ENCODE results near the gene TOR2A. TPM values are rescaled to one million over a fixed set of nuclear protein-coding genes. Genes with fewer than 3 reads are reported as not detected.

TOR2A gene
- total RNA-seq, 4 donors from 2014 or later: 8.9 to 23.1 (median 14.2) TPM

DNA sequence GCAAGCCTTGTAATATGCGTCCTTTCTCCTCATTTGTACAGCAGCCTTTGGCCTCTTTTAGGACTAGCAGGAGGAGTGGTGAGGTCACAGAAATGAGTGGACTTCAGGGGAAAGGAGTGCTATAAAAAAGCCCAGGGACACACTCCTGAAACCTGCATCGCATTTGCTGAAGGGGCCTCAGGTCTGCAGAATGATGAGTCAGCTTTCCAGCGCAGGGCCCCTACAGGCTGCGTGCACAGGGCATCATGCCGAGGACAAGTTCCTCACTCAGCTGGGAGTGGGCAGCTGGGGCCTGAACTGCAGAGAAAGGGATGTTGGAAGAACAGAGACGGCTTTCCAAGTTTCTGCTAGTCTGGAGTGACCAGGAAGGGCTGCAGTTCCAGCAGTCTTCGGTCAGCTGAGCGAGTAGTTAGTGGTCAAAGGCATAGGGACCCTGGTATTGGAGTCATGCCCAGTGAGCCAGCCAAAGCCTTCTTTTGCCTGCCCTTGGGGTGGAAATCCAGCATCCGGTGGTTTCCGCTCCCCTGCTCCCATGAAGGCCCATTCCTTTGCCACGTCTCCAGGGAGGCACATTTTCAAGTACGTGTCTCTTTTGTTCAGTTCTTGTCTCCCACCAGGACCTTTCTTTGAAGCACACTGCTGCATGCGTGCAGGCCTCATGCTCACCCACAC is 45.6 kb downstream of the TOR2A start:
- TF ChIP-seq POLR2A (IDR thresholded peaks at IDR 0.05) (no peak), CTCF (IDR thresholded peaks at IDR 0.05) (no peak)
- no peaks in the 10 kb centered on the region for H3K27me3 ChIP-seq
- 88 to 93% methylated on average over 13 of the region's 13 CpGs for WGBS, 2 donors
- intact Hi-C loops (cut with DNase I): no loop called here
- H3K27ac ChIP-seq: no peak overlapping the region
- H3K36me3 ChIP-seq: peaks cover 3 to 11% of the 10 kb centered on the region in 2 donors
- no peak overlapping the region for H3K4me3 ChIP-seq (replicated peaks in 1 of 3)
- H3K4me1 ChIP-seq: no peaks in the 10 kb centered on the region
- DNase-seq: no peak
- H3K9me3 ChIP-seq: no peaks in the 10 kb centered on the region

GRCh38 chr9:127686461-127687393 is 48.4 kb downstream of the TOR2A start:
- peaks cover 12 to 14% of the 10 kb centered on the region in 2 donors for H3K36me3 ChIP-seq

GRCh38 chr9:127684576-127684975 is 50.5 kb downstream of the TOR2A start:
- no peak overlapping the region for H3K27ac ChIP-seq
- H3K9me3 ChIP-seq: no peaks in the 10 kb centered on the region
- DNase-seq: no peak
- H3K4me1 ChIP-seq: peaks cover 0 to 12% of the 10 kb centered on the region in 2 donors
- peaks cover 15 to 18% of the 10 kb centered on the region in 2 donors for H3K36me3 ChIP-seq
- no peaks in the 10 kb centered on the region for H3K27me3 ChIP-seq
- H3K4me3 ChIP-seq (replicated peaks in 1 of 3): no peak overlapping the region
- no peak for TF ChIP-seq POLR2A (IDR thresholded peaks at IDR 0.05)
- TF ChIP-seq CTCF (IDR thresholded peaks at IDR 0.05): no peak
- intact Hi-C loops (cut with DNase I): no loop called here
- WGBS, 2 donors: 93 to 95% methylated on average over 4 of the region's 4 CpGs

More at GRCh38 chr9:127686461-127687393, 48.4 kb downstream of the TOR2A start:
- Histone ChIP-seq H3K4me3 (replicated peaks in 1 of 3) (no peak overlapping the region), H3K27ac (no peak overlapping the region), H3K9me3 (no peaks in the 10 kb centered on the region), H3K4me1 (peaks cover 0 to 10% of the 10 kb centered on the region in 2 donors), H3K27me3 (no peaks in the 10 kb centered on the region)
- WGBS, 2 donors: 83 to 87% methylated on average over 6 of the region's 6 CpGs
- DNase-seq: no peak
- intact Hi-C loops (cut with DNase I): no loop called here
- TF ChIP-seq CTCF (IDR thresholded peaks at IDR 0.05) (no peak), POLR2A (IDR thresholded peaks at IDR 0.05) (no peak)

DNA sequence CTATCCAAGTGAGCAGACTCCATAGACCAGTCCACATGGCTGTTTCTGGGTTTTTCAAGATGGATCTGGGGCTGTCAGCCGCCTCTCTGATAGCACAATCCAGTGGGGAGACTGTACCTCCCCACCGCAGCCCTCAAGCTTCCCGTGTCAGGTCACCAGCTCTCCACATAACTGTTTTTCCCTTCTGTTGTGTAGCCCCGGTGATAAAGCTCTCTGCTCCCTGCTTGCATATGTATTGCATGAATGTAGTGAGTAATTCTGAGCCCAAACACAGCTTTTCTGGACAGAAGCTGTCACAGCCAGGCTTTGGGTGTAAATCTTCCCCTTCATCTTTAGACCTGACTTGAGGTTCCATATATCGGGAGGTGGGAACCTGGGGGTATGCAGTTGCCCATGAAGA is 51.4 kb downstream of the TOR2A start:
- intact Hi-C loops (cut with DNase I): no loop called here
- Histone ChIP-seq H3K36me3 (peaks cover 18 to 20% of the 10 kb centered on the region in 2 donors), H3K27me3 (no peaks in the 10 kb centered on the region), H3K4me1 (peaks cover 0 to 12% of the 10 kb centered on the region in 2 donors), H3K4me3 (replicated peaks in 1 of 3) (no peak overlapping the region), H3K27ac (no peak overlapping the region), H3K9me3 (no peaks in the 10 kb centered on the region)
- TF ChIP-seq CTCF (IDR thresholded peaks at IDR 0.05) (no peak), POLR2A (IDR thresholded peaks at IDR 0.05) (no peak)
- DNase-seq: no peak
- WGBS, 2 donors: 98 to 100% methylated on average over 5 of the region's 5 CpGs

Data from thyroid gland (tissue), 4 donors.